NOMO-1 (cell line): ENCODE results near the gene GNG8.
A peak's percentile ranks its signal among the peaks of the same experiment; 100 is the strongest.

Source experiments
- DNase-seq, 2 experiments: peaks; one replicate each; lab custom pipeline; 2025; ENCODE audit not compliant: unreplicated experiment in 2 of 2; lab: John Stamatoyannopoulos, UW

Gene GNG8

DNA sequence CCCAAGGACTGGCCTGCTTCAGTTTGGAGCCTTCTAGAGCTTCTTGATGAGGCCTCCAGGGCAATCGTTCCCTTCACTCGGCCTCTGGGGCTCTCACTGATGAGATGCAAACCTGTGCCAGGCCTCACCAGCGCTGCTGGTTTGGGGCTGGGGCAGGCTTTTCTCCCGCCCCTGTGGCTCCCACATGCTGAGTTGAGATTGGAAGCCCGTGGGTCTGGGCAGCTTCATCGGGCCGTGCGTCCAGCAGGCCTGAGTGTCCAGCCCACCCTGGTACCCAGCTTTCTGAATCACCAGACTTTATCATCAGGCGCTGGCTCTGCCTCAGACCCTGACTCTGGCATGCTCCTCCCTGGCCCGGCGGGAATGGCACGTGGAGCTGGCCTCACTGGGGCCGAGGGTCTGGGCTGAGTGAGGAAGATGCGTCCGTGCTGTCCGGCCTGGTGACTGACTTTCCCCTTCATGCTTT is 30.6 kb downstream of the GNG8 start:
- no peak for DNase-seq

DNA sequence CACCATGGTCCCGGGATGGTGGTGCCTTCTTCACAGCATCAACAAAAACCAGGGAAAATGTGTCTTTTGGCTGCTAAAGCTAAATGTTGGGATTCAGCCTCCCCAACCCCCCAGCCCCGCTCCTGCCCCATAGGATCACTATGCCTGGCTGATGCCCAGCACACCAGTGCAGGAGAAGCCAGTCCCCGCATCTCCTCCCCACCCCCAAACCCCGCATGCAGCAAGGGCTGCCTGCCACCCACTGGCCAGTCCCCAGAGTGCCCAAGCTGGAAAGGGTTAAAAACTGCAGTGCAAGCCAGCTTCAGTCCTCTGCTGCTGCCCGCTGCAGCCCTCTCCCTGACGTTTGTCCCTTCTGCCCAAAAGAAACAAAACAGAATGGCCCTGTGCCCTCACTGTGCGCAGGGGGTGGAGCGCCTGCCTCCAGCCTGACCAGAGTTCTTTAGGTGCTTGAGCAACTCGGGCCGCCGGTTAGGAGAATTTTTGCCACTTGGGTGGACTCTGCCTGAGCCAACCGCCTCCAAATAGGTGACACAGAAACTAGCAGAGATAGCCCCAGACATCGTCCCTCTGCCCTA is 31.1 kb downstream of the GNG8 start:
- DNase-seq = no peak

DNA sequence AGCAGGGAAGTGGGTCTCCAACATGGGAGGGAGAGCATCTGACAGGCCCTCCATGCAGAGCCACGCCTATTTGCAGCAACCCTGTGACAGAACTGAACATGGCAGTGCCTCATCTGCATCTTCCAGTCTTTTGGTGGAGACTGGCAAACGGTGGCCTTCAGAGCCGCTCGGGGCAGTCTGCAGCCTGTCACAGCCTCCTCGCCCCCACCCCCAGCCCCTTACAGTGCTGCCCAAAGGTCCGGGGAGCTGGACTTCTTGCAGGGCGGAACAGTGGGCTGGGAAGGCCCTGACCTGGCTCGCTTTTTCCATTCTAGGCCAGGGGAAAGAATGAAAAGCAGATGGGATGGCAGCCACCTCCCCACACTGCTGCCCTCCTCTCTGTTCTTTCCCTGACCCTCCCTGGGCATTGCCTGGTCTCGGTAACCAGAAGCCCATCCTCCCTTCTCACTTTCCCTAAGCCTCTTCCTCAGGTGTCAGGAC is 32.2 kb downstream of the GNG8 start:
- no peak for DNase-seq

DNA sequence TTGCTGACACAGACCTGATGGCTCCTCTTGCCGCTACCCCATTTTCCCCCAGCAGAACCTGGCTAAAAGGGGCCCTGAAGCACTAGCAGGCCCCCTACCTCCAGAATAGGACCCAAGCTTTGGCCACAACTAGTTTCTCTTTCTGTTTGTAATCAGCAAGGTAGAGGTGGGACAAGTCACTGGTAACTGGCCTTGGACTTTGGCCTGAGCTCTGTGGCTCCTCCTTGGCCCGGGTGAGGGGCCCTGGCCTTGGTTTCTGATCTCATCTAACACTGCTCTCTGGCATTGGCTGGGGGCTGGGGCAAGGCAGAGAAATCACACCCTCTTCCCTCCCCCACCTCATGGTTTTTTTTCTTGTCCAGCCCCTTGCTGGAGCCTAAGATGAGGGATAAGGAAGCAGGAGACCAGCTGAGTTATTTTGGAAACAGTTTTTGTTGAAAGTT is 32.8 kb downstream of the GNG8 start:
- peak in 1 of 2 experiments; percentile 19 for DNase-seq

DNA sequence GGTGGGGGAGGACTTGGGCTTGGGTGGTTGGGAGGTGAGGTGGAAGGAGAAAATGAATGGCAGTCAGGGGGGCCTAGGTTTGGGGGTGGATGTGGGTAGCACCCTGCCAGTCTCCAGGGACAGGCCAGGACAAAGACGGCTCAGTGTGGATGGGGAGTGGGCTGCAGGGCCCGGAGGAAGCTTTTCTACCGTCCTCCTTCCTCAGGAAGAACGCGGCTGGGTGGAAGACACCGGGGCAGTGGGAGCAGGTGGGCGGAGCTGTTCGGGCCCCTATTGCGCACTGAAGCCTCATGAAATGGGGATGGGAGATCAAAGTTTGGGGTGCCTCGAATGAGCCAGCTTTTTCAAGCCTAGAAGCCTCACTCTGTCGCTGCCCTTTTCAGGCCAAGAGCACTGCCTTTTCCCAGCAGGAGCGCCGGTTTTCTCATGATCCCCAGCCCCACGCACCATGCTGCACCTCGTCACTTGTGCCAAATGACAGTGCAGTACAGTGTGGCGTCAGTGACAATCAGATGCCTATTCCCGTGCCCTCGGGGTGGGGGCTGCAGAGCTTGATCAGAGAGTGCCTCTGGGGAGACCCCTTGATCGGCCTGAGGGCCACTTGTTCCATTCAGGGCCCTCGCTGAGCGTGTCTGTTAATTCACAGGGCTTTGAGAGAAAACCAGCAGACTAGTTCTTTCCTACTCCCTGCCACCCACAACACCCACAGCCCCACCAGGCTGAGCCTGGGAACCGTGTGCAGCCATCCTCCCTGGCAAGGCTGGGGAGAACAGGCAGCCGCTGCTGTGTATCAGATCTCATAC is 33.4 kb downstream of the GNG8 start:
- no peak for DNase-seq

DNA sequence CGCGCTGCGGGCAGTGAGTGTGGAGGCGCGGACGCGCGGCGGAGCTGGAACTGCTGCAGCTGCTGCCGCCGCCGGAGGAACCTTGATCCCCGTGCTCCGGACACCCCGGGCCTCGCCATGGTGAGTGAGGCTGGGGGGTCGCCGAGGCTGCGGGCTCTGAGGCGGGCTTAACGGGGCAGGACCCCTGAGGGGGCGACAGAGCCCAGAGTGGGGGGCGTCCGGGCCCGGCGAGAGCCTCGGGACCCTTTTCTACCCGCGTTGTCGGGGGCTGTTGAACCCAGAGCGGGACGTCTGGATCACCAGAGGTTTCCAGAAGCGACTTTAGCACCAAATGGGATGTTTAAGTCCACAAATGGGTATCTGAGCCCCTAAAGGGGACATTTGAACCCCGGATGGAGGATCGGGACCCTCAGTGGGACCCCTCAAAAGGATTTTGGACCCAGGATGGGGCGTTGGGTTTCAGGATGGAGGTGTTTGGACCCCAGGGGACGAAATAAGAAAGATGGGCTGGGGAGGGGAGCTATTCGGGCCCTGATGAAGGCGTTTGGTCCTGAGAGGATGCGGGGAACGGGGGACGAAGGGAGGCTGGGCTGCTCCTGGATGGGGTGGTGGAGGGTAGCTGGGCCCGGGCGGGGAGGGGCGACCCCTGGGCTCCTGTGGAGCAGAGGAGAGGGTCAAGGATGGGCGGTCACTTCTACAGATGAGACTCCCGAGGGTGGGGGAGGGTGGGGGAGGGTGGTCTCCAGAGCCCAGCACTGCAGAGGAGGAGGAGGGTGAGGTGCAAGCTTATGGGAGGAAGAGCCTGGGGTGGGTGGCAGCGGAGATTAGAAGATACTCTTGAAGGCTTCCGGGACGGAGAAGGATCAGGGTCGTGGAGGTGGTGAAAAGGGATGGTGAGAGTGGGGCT is 34.4 kb downstream of the GNG8 start, which contains the start of gene CALM3:
TSS of gene CALM3 (plus strand) at position 13 of the 907 bp plus-strand sequence. CDS start at position 118, 105 bp downstream.
- no peak for DNase-seq

DNA sequence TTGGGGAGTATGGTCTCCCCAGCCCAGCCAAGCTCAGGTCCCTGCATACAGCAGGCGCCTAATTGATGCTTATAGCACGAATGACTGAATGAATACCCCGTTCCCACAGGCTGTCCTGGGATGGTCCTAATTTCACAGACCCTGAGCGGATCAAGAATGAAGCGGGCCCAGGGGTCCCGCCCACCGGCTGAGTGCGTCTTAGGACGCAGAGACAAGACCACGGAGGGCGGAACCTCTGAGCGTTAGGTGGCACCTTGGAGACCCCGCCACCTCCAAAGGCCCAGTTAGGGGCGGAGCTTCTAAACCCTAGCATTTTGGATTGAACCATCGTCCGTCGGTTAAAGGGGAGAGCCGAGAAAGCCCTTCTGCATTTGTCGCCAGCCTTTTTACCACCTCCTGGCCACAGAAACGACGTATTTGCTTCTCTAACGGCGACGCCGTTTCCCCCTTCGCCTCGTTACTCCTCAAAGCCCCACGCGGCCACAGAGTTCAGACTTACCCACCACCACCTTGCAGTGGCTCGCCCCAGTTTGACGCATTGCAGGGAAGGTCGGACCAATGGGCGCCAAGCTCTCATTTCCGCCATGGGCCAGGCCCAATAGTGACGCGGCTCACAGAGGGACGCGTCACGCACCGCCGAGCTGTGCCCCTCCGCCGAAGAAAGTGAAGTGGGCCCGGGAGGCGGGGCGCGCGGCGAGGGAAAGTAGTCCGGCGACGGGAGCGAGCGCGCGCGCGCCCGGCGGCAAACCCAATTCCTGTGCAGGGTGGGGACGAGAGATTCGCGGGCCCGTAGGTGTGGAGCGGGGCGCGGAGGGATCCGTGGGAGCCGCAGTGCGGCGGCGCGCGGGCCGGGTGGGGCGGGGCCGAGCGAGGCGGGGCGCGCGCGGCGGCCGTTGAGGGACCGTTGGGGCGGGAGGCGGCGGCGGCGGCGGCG is 35.4 kb downstream of the GNG8 start:
- peak; percentile 97 to 99 for DNase-seq

DNA sequence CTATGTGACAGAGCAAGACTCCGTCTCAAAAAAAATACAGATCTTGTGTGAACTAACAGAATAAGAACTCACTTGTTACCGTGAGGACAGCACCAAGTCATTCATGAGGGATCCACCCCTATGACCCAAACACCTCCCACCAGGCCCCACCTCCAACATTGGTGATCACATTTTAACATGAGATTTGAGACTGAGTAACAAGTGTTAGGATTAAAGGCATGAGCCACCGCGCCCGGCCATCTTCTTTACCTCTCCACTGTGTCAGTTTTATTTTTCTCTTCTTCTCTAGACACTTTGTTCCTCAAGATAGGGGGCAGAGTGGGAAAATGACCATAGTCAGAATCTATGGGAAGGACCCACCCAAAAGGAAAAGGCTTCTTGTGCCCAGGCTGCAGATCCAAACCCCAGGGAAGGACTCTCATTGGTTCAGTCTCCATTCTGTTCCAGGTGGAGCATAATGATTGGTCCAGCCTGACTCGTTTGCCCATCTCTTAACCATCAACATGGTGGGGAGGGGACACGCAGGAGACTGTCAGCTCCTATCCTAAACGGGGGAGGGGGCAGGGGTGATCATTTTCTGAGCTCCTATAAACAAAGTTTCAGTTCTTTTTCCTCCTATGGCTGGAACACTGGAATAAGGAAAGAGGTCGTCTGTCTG is 36.2 kb downstream of the GNG8 start:
- DNase-seq = no peak

DNA sequence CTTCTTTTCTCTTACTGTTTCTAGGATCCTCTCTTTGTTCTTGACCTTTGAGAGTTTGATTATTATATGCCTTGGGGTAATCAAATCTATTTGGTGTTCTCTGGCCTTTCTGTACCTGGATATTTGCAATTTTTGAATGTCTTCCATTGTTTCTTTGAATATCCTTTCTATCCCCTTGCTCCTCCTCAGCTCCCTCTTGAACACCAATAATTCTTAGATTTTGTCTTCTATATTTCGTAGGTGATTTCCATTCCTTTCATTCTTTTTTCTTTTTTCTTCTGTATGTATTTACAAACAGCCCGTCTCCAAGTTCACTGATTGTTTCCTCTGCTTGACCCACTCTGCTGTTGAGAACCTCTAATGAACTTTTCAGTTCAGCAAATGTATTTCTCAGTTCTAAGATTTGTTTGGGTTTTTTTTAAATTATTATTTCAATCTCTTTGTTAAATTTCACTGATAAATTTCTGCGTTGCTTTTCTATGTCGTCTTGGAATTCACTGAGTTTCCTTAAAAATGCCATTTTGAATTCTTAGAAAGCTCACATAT is 37.6 kb downstream of the GNG8 start:
- no peak for DNase-seq

DNA sequence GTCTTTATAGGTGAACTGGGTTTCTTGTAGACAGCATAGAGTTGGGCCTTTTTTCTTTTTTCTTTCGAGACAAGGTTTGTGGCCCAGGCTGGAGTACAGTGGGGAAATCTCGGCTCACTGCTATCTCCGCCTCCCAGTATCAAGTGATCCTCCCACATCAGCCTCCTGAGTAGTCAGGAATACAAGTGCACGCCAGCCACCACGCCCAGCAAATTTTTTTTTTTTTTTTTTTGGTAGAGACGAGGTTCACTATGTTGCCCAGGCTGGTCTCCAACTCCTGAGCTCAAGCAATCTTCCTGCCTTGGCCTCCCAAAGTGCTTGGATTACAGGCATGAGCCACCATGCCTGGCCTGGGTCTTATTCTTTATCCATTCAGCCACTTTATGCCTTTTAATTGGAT is 40.0 kb downstream of the GNG8 start:
- no peak for DNase-seq

DNA sequence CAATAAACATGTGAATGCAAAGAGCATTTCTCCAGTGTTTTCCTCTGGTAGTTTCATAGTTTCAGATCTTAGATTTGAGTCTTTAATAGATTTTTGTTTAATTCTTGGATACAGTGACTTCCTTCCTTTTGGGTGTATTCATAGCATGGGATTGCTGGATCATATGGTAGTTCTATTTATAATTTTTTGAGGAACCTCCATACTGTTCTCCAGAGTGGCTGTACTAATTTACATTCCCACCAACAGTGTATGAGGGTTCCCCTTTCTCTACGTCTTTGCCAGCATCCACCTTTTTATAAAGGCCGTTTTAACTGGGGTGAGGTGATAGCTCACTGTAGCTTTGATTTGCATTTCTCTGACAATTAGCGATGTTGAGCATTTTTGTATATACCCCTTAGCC is 44.1 kb downstream of the GNG8 start:
- no peak for DNase-seq

DNA sequence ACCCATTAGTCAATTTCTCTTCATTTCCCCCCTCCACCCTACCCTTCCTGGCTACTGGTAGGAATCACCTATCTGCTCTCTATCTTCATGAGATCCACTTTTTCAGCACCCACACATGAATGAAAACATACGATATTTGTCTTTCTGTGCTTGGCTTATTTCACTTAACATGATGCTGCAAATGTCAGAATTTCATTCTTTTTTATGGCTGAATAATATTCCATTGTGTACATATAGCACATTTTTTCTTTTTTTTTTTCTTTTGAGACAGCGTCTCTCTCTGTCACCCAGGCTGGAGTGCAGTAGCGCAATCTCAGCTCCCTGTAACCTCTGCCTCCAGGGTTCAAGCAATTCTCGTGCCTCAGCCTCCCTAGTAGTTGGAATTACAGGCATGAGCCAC is 44.7 kb downstream of the GNG8 start:
- DNase-seq = no peak

DNA sequence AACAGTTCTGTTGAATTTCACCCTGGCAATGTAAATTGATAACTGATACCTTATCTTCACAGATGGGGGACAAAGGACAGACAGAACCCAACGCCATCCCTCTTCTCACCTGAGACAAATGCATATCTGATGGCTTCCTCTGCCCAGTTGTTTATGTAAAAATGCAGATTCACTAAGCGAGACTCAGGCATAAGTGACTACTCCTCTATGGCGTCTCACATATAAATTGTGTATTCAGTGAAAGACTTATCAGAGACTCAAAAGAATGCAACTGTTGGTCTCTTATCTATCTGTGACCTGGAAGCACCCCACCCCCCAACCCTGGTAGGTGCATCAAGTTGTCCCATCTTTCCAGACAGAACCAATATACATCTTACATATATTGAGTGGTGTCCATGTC is 48.1 kb downstream of the GNG8 start:
- no peak for DNase-seq

DNA sequence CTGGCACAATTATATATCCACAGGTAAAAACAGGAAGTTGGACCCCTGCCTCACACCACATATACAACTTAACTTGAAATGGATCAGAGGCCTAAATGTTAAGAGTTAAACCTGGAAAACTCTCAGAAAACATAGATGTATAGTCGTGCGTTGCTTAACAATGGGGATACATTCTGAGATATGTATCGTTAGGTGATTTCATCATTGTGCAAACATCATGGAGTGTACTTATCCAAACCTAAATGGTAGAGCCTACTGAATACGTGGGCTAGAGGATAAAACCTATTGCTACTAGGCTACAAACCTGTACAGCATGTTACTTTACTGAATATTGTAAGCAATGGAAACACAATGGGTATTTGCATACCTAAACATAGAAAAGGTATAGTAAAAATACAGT is 49.7 kb downstream of the GNG8 start:
- no peak for DNase-seq

DNA sequence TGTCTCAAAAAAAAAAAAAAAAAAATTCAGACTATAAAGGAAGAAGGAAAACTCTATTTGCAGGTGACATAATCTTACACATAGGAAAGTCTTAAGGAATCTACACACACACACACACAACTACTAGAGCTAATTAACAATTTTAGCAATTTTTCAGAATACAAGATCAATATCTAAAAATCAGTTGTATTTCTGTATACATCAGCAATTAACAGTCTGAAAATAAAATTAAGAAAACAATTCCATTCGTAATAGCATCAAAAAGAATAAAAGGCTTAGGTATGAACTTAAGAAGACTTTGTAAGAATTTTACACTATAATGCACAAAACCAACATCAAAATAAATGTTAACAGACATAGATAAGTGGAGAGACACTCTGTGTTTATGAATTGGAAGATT is 50.5 kb downstream of the GNG8 start:
- DNase-seq = no peak
